Neural cell (in vitro differentiated cells): ENCODE measurements around the gene FAM53A.

Experiments
- CTCF ChIP-seq: fragments of 450-650 bp; IDR thresholded peaks from 2 replicates; pipeline ENCODE4 v1.5.1; 2014; ENCODE audit warnings: antibody characterized with exemption, mild to moderate bottlenecking, moderate library complexity; ENCODE audit not compliant: poor library complexity, severe bottlenecking
- EP300 ChIP-seq: fragments of 450-650 bp; conservative IDR thresholded peaks from 2 replicates; pipeline ENCODE4 v1.6.1; 2014; ENCODE audit warnings: antibody characterized with exemption, mild to moderate bottlenecking, moderate library complexity; ENCODE audit not compliant: poor library complexity, severe bottlenecking
- EZH2 ChIP-seq: fragments of 200-600, 300-800 bp; shearing (Covaris generic), sonication (generic); IDR thresholded peaks from 2 replicates; pipeline ENCODE4 v1.6.1; 2014; ENCODE audit warnings: antibody characterized with exemption, low read length, borderline replicate concordance, mild to moderate bottlenecking; ENCODE audit not compliant: insufficient read depth, poor library complexity, severe bottlenecking
- POLR2AphosphoS5 ChIP-seq: IDR thresholded peaks from 2 replicates; pipeline ENCODE4 v1.6.1; 2012
- RAD21 ChIP-seq: fragments of 450-650 bp; conservative IDR thresholded peaks from 2 replicates; pipeline ENCODE4 v1.6.1; 2014; ENCODE audit warnings: antibody characterized with exemption, mild to moderate bottlenecking, moderate library complexity
- REST ChIP-seq: IDR thresholded peaks from 2 replicates; pipeline ENCODE4 v1.6.1; 2012; ENCODE audit warnings: borderline replicate concordance
- TAF1 ChIP-seq: IDR thresholded peaks from 2 replicates; pipeline ENCODE4 v1.6.1; 2012; ENCODE audit warnings: low read depth

- TF ChIP-seq CTCF (no peak), POLR2AphosphoS5 (no peak), EP300 (no peak), RAD21 (no peak), TAF1 (no peak), EZH2 (no peak), REST (no peak)
Observed at GRCh38 chr4:1633993-1634392, 50.1 kb downstream of the FAM53A start.
